ENCODE measurements around the gene GADD45A. TPM values are rescaled to one million over a fixed set of nuclear protein-coding genes. Genes with fewer than 3 reads are reported as not detected.

Gene GADD45A
- total RNA-seq, 1 experiment from 2014 or later, result 34.5 TPM

DNA sequence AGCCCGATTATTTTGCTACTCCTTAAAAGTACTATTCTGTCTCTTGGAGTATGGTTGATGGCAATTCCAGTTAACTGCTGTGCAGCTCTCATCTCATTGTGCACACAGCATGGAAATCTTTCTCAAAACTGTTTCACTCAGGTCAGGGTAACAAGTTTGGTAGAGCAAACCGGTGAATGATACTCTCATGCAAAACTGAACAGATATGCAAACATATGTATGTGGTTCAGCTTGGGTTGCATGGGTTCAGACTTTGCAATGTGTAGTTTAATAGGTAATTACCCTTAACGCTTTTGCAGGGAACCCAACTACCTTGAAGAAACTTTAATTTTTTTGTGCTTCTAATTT, 2.2 kb downstream of the GADD45A start:
- Mint-ChIP-seq H3K4me1 (peaks cover 28% of the 10 kb centered on the region), H3K9me3 (no peaks in the 10 kb centered on the region), H3K4me3 (peak overlapping the region; percentile 88), H3K27me3 (ENCODE audit: low read depth) (no peaks in the 10 kb centered on the region), H3K36me3 (peaks cover 13% of the 10 kb centered on the region), H3K27ac (peak overlapping the region; percentile 97; the same call in 1 of the 2 replicates)
- POLR2A ChIA-PET, result interaction anchor here (0.7 to 1.4 kb wide), 2 partner anchors 13 to 66 kb away, joined by 3 to 4 read pairs; no protein-coding TSS in a partner anchor
- DNase-seq (ENCODE audit: low spot score) (no peak), ATAC-seq (no peak)
- TF ChIP-seq, protein P1, sequence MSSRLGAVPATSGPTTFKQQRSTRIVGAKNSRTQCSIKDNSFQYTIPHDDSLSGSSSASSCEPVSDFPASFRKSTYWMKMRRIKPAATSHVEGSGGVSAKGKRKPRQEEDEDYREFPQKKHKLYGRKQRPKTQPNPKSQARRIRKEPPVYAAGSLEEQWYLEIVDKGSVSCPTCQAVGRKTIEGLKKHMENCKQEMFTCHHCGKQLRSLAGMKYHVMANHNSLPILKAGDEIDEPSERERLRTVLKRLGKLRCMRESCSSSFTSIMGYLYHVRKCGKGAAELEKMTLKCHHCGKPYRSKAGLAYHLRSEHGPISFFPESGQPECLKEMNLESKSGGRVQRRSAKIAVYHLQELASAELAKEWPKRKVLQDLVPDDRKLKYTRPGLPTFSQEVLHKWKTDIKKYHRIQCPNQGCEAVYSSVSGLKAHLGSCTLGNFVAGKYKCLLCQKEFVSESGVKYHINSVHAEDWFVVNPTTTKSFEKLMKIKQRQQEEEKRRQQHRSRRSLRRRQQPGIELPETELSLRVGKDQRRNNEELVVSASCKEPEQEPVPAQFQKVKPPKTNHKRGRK (CRISPR knock-in tag; IDR thresholded peaks at IDR 0.05; ENCODE audit: borderline replicate concordance), result no peak
- TF ChIP-seq NR3C1 (CRISPR knock-in tag; conservative IDR thresholded peaks at IDR 0.05; ENCODE audit: low read depth), result no peak
- no peak for TF ChIP-seq E2F5 (CRISPR knock-in tag; IDR thresholded peaks at IDR 0.05)
- TF ChIP-seq RELA (CRISPR knock-in tag; IDR thresholded peaks at IDR 0.05; ENCODE audit: borderline replicate concordance), result no peak
- TF ChIP-seq, protein P2, sequence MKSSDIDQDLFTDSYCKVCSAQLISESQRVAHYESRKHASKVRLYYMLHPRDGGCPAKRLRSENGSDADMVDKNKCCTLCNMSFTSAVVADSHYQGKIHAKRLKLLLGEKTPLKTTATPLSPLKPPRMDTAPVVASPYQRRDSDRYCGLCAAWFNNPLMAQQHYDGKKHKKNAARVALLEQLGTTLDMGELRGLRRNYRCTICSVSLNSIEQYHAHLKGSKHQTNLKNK (CRISPR knock-in tag; IDR thresholded peaks at IDR 0.05), result no peak
- no peak for TF ChIP-seq PREB (CRISPR knock-in tag; IDR thresholded peaks at IDR 0.05; ENCODE audit: borderline replicate concordance)
- no peak for TF ChIP-seq RORB (CRISPR knock-in tag; IDR thresholded peaks at IDR 0.05)
- TF ChIP-seq ZNF121 (CRISPR knock-in tag; IDR thresholded peaks at IDR 0.05), result no peak
- no peak for TF ChIP-seq OVOL2 (CRISPR knock-in tag; IDR thresholded peaks at IDR 0.05; ENCODE audit: borderline replicate concordance)
- TF ChIP-seq IRF2 (CRISPR knock-in tag; IDR thresholded peaks at IDR 0.05; ENCODE audit: borderline replicate concordance, low read depth), result no peak
- TF ChIP-seq CREB1 (CRISPR knock-in tag; IDR thresholded peaks at IDR 0.05), result no peak
- TF ChIP-seq, protein P3, sequence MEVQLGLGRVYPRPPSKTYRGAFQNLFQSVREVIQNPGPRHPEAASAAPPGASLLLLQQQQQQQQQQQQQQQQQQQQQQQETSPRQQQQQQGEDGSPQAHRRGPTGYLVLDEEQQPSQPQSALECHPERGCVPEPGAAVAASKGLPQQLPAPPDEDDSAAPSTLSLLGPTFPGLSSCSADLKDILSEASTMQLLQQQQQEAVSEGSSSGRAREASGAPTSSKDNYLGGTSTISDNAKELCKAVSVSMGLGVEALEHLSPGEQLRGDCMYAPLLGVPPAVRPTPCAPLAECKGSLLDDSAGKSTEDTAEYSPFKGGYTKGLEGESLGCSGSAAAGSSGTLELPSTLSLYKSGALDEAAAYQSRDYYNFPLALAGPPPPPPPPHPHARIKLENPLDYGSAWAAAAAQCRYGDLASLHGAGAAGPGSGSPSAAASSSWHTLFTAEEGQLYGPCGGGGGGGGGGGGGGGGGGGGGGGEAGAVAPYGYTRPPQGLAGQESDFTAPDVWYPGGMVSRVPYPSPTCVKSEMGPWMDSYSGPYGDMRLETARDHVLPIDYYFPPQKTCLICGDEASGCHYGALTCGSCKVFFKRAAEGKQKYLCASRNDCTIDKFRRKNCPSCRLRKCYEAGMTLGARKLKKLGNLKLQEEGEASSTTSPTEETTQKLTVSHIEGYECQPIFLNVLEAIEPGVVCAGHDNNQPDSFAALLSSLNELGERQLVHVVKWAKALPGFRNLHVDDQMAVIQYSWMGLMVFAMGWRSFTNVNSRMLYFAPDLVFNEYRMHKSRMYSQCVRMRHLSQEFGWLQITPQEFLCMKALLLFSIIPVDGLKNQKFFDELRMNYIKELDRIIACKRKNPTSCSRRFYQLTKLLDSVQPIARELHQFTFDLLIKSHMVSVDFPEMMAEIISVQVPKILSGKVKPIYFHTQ (CRISPR knock-in tag; IDR thresholded peaks at IDR 0.05), result no peak
- TF ChIP-seq MXD4 (CRISPR knock-in tag; IDR thresholded peaks at IDR 0.05; ENCODE audit: borderline replicate concordance), result no peak
- no peak for TF ChIP-seq ZBTB21 (CRISPR knock-in tag; IDR thresholded peaks at IDR 0.05; ENCODE audit: borderline replicate concordance)
- TF ChIP-seq PRRX2 (CRISPR knock-in tag; IDR thresholded peaks at IDR 0.05), result no peak
- TF ChIP-seq GRHL2 (CRISPR knock-in tag; IDR thresholded peaks at IDR 0.05; ENCODE audit: insufficient replicate concordance, severe bottlenecking), result no peak
- no peak for TF ChIP-seq TEAD1 (CRISPR knock-in tag; IDR thresholded peaks at IDR 0.05)
- TF ChIP-seq KAT7 (CRISPR knock-in tag; IDR thresholded peaks at IDR 0.05; ENCODE audit: borderline replicate concordance), result no peak
- TF ChIP-seq GTF2I (CRISPR knock-in tag; conservative IDR thresholded peaks at IDR 0.05), result no peak
- CTCF ChIA-PET, result interaction anchor here (0.7 to 3.6 kb wide), 6 partner anchors 59 to 155 kb away, joined by 3 to 46 read pairs (median 4); no protein-coding TSS in a partner anchor

GRCh38 chr1:67687649-67688048, 2.6 kb downstream of the GADD45A start:
- Mint-ChIP-seq H3K27me3 (ENCODE audit: low read depth) (no peaks in the 10 kb centered on the region), H3K4me3 (peak overlapping the region; percentile 12; the same call in 1 of the 2 replicates), H3K9me3 (no peaks in the 10 kb centered on the region), H3K36me3 (peaks cover 13% of the 10 kb centered on the region), H3K27ac (peak overlapping the region; percentile 19; the same call in 1 of the 2 replicates), H3K4me1 (peaks cover 28% of the 10 kb centered on the region)
- DNase-seq (ENCODE audit: low spot score) (no peak), ATAC-seq (no peak)
- CTCF ChIA-PET, result no interaction called here
- POLR2A ChIA-PET, result no interaction called here
- TF ChIP-seq IRF2 (CRISPR knock-in tag; IDR thresholded peaks at IDR 0.05; ENCODE audit: borderline replicate concordance, low read depth) (no peak), USF2 (CRISPR knock-in tag; IDR thresholded peaks at IDR 0.05) (no peak), FOXJ3 (CRISPR knock-in tag; IDR thresholded peaks at IDR 0.05; ENCODE audit: borderline replicate concordance) (no peak), NFE2L1 (CRISPR knock-in tag; IDR thresholded peaks at IDR 0.05) (no peak), RELA (CRISPR knock-in tag; IDR thresholded peaks at IDR 0.05; ENCODE audit: borderline replicate concordance) (no peak), ZNF671 (CRISPR knock-in tag; IDR thresholded peaks at IDR 0.05) (no peak)
- TF ChIP-seq, protein P4, sequence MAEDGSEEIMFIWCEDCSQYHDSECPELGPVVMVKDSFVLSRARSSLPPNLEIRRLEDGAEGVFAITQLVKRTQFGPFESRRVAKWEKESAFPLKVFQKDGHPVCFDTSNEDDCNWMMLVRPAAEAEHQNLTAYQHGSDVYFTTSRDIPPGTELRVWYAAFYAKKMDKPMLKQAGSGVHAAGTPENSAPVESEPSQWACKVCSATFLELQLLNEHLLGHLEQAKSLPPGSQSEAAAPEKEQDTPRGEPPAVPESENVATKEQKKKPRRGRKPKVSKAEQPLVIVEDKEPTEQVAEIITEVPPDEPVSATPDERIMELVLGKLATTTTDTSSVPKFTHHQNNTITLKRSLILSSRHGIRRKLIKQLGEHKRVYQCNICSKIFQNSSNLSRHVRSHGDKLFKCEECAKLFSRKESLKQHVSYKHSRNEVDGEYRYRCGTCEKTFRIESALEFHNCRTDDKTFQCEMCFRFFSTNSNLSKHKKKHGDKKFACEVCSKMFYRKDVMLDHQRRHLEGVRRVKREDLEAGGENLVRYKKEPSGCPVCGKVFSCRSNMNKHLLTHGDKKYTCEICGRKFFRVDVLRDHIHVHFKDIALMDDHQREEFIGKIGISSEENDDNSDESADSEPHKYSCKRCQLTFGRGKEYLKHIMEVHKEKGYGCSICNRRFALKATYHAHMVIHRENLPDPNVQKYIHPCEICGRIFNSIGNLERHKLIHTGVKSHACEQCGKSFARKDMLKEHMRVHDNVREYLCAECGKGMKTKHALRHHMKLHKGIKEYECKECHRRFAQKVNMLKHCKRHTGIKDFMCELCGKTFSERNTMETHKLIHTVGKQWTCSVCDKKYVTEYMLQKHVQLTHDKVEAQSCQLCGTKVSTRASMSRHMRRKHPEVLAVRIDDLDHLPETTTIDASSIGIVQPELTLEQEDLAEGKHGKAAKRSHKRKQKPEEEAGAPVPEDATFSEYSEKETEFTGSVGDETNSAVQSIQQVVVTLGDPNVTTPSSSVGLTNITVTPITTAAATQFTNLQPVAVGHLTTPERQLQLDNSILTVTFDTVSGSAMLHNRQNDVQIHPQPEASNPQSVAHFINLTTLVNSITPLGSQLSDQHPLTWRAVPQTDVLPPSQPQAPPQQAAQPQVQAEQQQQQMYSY (CRISPR knock-in tag; IDR thresholded peaks at IDR 0.05), result no peak

Data from WTC11 (cell line).